GM21576 (cell line): ENCODE results near the gene TRIM2.

Source experiments
- ATAC-seq: cut with Tn5 transposase; IDR thresholded peaks from one replicate; pipeline ENCODE4 v1.9.1; 2021; ENCODE audit warnings: mild to moderate bottlenecking, moderate library complexity; ENCODE audit not compliant: unreplicated experiment

The TRIM2 gene

DNA sequence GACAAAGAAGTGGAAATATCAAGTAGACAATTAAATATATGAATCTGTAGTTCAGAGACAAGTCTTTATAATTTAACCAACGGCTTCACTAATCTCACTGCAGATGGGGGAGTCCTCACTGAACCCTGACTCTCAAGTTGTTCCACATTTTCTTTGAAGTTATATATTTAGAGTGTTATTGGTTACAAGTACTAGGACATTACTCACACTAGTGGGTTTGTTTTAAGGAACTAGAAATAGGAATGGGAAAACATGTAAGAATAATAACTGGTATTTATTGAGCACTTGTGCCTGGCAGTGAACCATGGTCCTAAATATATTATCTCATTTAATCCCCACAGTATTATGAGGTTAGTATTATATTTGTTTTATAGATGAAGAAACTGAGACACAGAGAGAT lies 162.2 kb downstream of the TRIM2 start:
- no peak for ATAC-seq

GRCh38 chr4:153367092-153367491 lies 162.8 kb downstream of the TRIM2 start:
- ATAC-seq, result no peak

DNA sequence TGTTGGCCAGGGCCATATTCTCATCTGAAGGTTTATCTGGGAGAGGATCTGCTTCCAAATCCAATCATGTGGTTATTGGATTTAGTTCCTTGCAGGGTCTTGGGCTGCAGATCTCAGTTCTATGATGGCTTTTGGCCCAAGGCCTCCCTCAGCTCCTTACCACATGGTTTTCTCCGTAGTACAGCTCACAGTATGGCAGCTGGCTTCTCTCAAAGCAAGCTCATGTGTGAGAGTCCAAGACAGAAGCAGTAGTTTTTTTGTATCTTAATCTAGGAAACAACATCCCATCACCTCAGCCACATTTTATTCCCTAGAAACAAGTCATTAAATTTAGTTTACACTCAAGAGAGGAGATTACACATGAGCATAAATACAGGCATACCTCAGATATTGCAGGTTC lies 164.8 kb downstream of the TRIM2 start:
- no peak for ATAC-seq

GRCh38 chr4:153371701-153372234 lies 167.5 kb downstream of the TRIM2 start:
- no peak for ATAC-seq

DNA sequence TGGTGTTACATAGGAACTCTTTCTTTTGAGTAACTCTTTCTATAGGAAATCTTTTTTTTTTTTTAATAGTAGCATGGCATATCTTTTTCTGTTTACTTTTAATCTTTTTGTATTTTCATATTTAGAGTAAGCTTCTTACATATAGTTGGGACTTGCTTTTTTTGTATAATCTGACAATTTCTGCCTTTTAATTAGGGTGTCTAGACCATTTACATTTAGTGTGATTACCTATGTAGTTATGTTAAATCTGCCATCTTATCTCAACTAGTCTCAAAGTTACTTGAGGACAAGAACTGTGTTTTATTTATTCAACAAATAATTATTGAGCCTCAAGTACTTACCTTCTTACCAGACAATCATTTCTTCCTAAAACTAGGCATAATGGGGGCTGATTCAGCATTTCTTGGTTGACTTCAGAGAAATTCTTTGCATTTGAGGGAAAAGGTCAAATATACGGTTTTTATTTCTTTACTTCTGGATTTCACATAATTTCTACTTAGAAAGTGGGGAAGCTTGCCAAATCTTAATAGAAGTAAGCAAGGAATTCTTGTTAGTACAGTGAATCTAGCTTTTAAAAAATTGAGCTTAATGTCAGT lies 168.8 kb downstream of the TRIM2 start:
- no peak for ATAC-seq

GRCh38 chr4:153374442-153374841 lies 170.2 kb downstream of the TRIM2 start:
- ATAC-seq, result no peak

GRCh38 chr4:153375303-153375702 lies 171.1 kb downstream of the TRIM2 start:
- ATAC-seq, result no peak

DNA sequence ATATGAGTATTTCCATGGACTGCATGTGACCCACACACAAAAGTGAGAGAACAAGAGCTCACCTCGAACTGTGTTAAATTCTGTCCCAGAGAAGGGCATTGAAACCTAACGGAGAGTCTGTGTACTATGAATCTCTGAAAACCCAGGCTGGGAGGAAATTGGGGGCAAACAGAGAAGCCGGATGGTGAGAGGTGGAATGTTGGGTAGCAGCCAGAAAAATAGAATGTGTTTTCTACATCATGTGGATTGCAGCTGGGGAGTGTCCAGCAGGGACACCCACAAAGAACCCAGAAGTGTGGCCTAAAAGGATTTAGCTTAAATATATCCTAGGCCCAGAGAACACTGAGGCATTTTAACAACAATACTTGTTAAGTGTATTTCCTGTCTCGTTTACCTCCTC lies 178.9 kb downstream of the TRIM2 start:
- no peak for ATAC-seq

- ATAC-seq, result no peak
Measured at GRCh38 chr4:153384160-153384559, 179.9 kb downstream of the TRIM2 start.

DNA sequence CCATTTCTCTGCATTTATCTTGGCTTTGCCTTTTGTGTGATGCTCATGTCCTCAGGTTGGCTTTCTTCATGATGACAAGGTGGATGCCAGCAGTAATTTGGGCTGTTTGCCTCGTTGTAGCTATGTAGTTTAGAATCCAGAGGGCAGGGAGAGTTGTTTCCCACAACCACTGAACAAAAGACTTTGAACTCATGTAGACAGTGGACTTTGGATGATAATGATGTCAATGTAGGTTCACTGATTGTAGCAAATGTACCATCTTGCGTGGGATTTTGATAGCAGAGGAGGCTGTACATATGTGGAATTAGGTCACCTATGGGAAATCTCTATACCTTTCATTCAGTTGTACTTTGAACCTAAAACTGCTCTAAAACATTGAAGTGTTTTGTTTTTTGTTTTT lies 181.5 kb downstream of the TRIM2 start:
- ATAC-seq, result no peak

- no peak for ATAC-seq
Measured at GRCh38 chr4:153387981-153388380, 183.7 kb downstream of the TRIM2 start.
